WTC11 (cell line): ENCODE results near the gene KLF2. TPM values are rescaled to one million over a fixed set of nuclear protein-coding genes. Genes with fewer than 3 reads are reported as not detected.
A peak's percentile ranks its signal among the peaks of the same experiment; 100 is the strongest.

Experiments
- ATAC-seq: fragments of 200-7000 bp; cut with Tn5 transposase; 2 replicates; pipeline ENCODE4 v1.10.0; 2021; ENCODE audit warnings: mild to moderate bottlenecking, moderate library complexity
- CTCF ChIA-PET: fragments of 300-600 bp; sonication (Branson Sonifier 250); formaldehyde crosslinking; loops from one replicate; lab custom pipeline; 2021; ENCODE audit warnings: antibody characterized with exemption; lab: Charles Lee
- POLR2A ChIA-PET: fragments of 350-600 bp; sonication (Branson Sonifier 250); formaldehyde crosslinking; loops from one replicate; lab custom pipeline; 2021; ENCODE audit warnings: antibody characterized with exemption; lab: Charles Lee
- DNase-seq: peaks from one replicate; pipeline ENCODE4 v3.0.0; 2021; ENCODE audit warnings: low spot score
- H3K27ac Mint-ChIP-seq: 2 replicates; pipeline ENCODE4 v1.8.0; 2021; ENCODE audit warnings: mixed read lengths
- H3K27me3 Mint-ChIP-seq: 2 replicates; pipeline ENCODE4 v1.8.0; 2021; ENCODE audit warnings: low read depth, mild to moderate bottlenecking, moderate library complexity, mixed read lengths
- H3K36me3 Mint-ChIP-seq: 2 replicates; pipeline ENCODE4 v1.8.0; 2021; ENCODE audit warnings: mixed read lengths
- H3K4me1 Mint-ChIP-seq: 2 replicates; pipeline ENCODE4 v1.8.0; 2022; ENCODE audit warnings: mixed read lengths
- H3K4me3 Mint-ChIP-seq: 2 replicates; pipeline ENCODE4 v1.8.0; 2021; ENCODE audit warnings: mild to moderate bottlenecking, moderate library complexity, mixed read lengths
- H3K9me3 Mint-ChIP-seq: 2 replicates; pipeline ENCODE4 v1.8.0; 2021; ENCODE audit warnings: mixed read lengths
- CDX4 ChIP-seq: fragments of 250-450 bp; sonication (Bioruptor Pico); IDR thresholded peaks from 2 replicates; pipeline ENCODE4 v1.9.0; 2021; ENCODE audit warnings: moderate library complexity, mild to moderate bottlenecking, inconsistent platforms, borderline replicate concordance
- E2F5 ChIP-seq: sonication (generic); formaldehyde crosslinking; IDR thresholded peaks from 2 replicates; pipeline ENCODE4 v1.8.1; 2022; ENCODE audit warnings: mild to moderate bottlenecking, moderate library complexity, missing genetic modification reagents
- ELF4 ChIP-seq: sonication (generic); formaldehyde crosslinking; IDR thresholded peaks from 2 replicates; pipeline ENCODE4 v1.8.1; 2022; ENCODE audit warnings: low read depth, mild to moderate bottlenecking, moderate library complexity, missing genetic modification reagents
- HMGA2 ChIP-seq: fragments of 250-450 bp; sonication (Bioruptor Pico); IDR thresholded peaks from 2 replicates; pipeline ENCODE4 v1.4.0; 2021; ENCODE audit warnings: mild to moderate bottlenecking, moderate library complexity
- HMGXB4 ChIP-seq: sonication (generic); formaldehyde crosslinking; IDR thresholded peaks from 2 replicates; pipeline ENCODE4 v1.8.1; 2023; ENCODE audit warnings: mild to moderate bottlenecking, moderate library complexity, missing genetic modification reagents
- JUN ChIP-seq: sonication (generic); formaldehyde crosslinking; IDR thresholded peaks from 2 replicates; pipeline ENCODE4 v1.8.0; 2023; ENCODE audit warnings: mild to moderate bottlenecking, missing genetic modification reagents
- NR2C2 ChIP-seq: sonication (generic); formaldehyde crosslinking; IDR thresholded peaks from 2 replicates; pipeline ENCODE4 v1.8.0; 2022; ENCODE audit warnings: mild to moderate bottlenecking, missing genetic modification reagents
- ZNF219 ChIP-seq: sonication (generic); formaldehyde crosslinking; IDR thresholded peaks from 2 replicates; pipeline ENCODE4 v1.8.0; 2023; ENCODE audit warnings: missing genetic modification reagents, mild to moderate bottlenecking, borderline replicate concordance
- ZNF263 ChIP-seq: sonication (generic); formaldehyde crosslinking; IDR thresholded peaks from 2 replicates; pipeline ENCODE4 v1.8.1; 2022; ENCODE audit warnings: low read depth, mild to moderate bottlenecking, moderate library complexity, missing genetic modification reagents
- ZNF396 ChIP-seq: fragments of 250-450 bp; sonication (Bioruptor Pico); IDR thresholded peaks from 2 replicates; pipeline ENCODE4 v1.8.0; 2021; ENCODE audit warnings: mild to moderate bottlenecking, moderate library complexity, borderline replicate concordance
- ZNF423 ChIP-seq: fragments of 250-450 bp; sonication (Bioruptor Pico); IDR thresholded peaks from 2 replicates; pipeline ENCODE4 v2.1.2; 2022; ENCODE audit warnings: mild to moderate bottlenecking, moderate library complexity
- ZNF512 ChIP-seq: sonication (generic); formaldehyde crosslinking; IDR thresholded peaks from 2 replicates; pipeline ENCODE4 v1.8.1; 2022; ENCODE audit warnings: missing genetic modification reagents, borderline replicate concordance
- total RNA-seq: library from RNA; stranded (reverse); gene quantifications from 3 replicates; pipeline ENCODE4 v1.2.3, GENCODE V29; 2021
- TF ChIP-seq, protein P1 (sequence below): fragments of 250-450 bp; sonication (Bioruptor Pico); IDR thresholded peaks from 2 replicates; pipeline ENCODE4 v2.1.2; 2022; ENCODE audit warnings: mild to moderate bottlenecking, moderate library complexity
- TF ChIP-seq, protein P2 (sequence below): fragments of 250-450 bp; sonication (Bioruptor Pico); conservative IDR thresholded peaks from 2 replicates; pipeline ENCODE4 v1.9.0; 2021; ENCODE audit warnings: mild to moderate bottlenecking
- TF ChIP-seq, protein P3 (sequence below): fragments of 250-450 bp; sonication (Bioruptor Pico); IDR thresholded peaks from 2 replicates; pipeline ENCODE4 v1.8.0; 2021; ENCODE audit warnings: mild to moderate bottlenecking
- TF ChIP-seq, protein P4 (sequence below): sonication (generic); formaldehyde crosslinking; conservative IDR thresholded peaks from 2 replicates; pipeline ENCODE4 v1.8.1; 2022; ENCODE audit warnings: mild to moderate bottlenecking, missing genetic modification reagents
- TF ChIP-seq, protein P5 (sequence below): sonication (generic); formaldehyde crosslinking; IDR thresholded peaks from 2 replicates; pipeline ENCODE4 v1.8.0; 2023; ENCODE audit warnings: missing genetic modification reagents, mild to moderate bottlenecking, borderline replicate concordance

The KLF2 gene
- total RNA-seq, 1 experiment from 2014 or later, result 1.1 TPM

- Mint-ChIP-seq H3K4me1 (0 out of 2 replicates have a peak, but pooled peaks cover 5% of the 10 kb centered on the region), H3K27me3 (peaks cover 81% of the 10 kb centered on the region), H3K4me3 (peak overlapping the region; percentile 52), H3K27ac (no peak overlapping the region), H3K36me3 (no peaks in the 10 kb centered on the region), H3K9me3 (peaks cover 3% of the 10 kb centered on the region; the same call in 1 of the 2 replicates)
- DNase-seq (no peak), ATAC-seq (no peak)
- ChIA-PET CTCF (interaction anchor here (0.6 to 1.0 kb wide), 4 partner anchors 36 to 80 kb away, joined by 3 to 6 read pairs (median 3); no protein-coding TSS in a partner anchor), POLR2A (interaction anchor here (1.5 kb wide), 1 partner anchor 12 kb away, joined by 3 read pairs; no protein-coding TSS in a partner anchor)
- no peak for TF ChIP-seq ZNF219 (CRISPR knock-in tag)
Measured at GRCh38 chr19:16327169-16327475, 2.5 kb downstream of the KLF2 start.

DNA sequence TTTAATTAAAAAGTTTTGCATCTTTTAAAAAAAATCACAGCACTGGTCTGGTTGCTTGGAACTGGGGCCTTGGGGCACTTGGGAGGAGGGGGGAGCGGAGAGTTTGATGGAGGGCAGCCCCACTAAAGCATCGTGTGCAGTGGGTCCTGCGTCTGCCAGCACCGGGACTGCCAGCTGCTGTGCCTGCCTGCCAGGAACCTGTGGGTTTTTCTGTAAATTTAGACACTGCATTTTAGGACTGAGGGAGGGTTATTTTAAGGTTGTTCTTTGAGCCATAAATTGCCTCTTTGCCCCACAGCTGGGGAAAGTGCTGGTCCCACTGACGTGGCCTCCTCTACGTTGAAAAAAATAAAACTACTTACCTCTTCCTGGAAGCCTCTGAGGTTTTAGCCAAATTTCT lies 2.9 kb downstream of the KLF2 start:
- Mint-ChIP-seq H3K27ac (no peak overlapping the region), H3K9me3 (peaks cover 3% of the 10 kb centered on the region; the same call in 1 of the 2 replicates), H3K4me1 (0 out of 2 replicates have a peak, but pooled peaks cover 5% of the 10 kb centered on the region), H3K27me3 (peaks cover 77% of the 10 kb centered on the region), H3K4me3 (peak overlapping the region; percentile 52; the same call in 1 of the 2 replicates), H3K36me3 (no peaks in the 10 kb centered on the region)
- DNase-seq (no peak), ATAC-seq (no peak)
- POLR2A ChIA-PET, result interaction anchor here (1.5 kb wide), 1 partner anchor 12 kb away, joined by 3 read pairs; no protein-coding TSS in a partner anchor
- CTCF ChIA-PET, result interaction anchor here (0.7 to 1.5 kb wide), 2 partner anchors 49 to 56 kb away, joined by 3 to 5 read pairs; no protein-coding TSS in a partner anchor
- TF ChIP-seq, protein P1, sequence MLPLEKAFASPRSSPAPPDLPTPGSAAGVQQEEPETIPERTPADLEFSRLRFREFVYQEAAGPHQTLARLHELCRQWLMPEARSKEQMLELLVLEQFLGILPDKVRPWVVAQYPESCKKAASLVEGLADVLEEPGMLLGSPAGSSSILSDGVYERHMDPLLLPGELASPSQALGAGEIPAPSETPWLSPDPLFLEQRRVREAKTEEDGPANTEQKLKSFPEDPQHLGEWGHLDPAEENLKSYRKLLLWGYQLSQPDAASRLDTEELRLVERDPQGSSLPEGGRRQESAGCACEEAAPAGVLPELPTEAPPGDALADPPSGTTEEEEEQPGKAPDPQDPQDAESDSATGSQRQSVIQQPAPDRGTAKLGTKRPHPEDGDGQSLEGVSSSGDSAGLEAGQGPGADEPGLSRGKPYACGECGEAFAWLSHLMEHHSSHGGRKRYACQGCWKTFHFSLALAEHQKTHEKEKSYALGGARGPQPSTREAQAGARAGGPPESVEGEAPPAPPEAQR (CRISPR knock-in tag), result no peak
- TF ChIP-seq ZNF423 (CRISPR knock-in tag) (no peak), ELF4 (CRISPR knock-in tag) (no peak), ZNF396 (CRISPR knock-in tag) (no peak), ZNF263 (no peak), ZNF512 (CRISPR knock-in tag) (no peak), NR2C2 (CRISPR knock-in tag) (no peak), HMGXB4 (CRISPR knock-in tag) (no peak), HMGA2 (CRISPR knock-in tag) (no peak), CDX4 (no peak), JUN (CRISPR knock-in tag) (no peak), E2F5 (no peak)
- TF ChIP-seq, protein P2, sequence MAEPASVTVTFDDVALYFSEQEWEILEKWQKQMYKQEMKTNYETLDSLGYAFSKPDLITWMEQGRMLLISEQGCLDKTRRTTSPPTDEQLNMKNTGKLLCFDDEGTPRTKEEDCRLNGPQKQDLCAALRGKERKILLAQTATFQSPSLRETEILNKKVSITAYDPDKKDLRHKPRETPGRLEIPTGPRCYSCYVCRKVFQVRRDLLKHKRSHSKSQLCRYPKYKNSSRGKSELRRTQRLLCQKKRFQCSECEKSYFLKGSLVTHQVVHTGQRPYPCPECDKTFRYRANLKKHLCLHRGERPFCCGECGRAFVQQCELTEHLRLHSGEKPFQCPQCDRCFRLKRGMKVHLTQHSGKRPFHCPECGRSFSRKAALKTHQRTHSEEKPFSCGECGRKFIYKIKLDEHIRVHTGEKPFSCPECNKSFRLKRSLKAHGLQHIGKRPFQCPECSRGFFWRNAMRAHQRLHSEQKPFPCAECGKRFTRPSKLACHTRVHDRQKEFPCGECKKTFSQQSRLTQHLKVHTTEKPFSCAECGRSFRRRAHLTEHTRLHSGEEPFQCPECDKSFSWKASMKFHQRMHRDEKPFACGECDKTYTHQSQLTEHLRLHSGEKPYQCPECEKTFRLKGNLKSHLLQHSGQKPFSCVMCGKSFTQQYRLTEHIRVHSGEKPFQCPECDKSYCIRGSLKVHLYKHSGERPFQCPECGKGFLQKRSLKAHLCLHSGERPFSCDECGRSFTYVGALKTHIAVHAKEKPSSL (CRISPR knock-in tag), result no peak
- TF ChIP-seq, protein P3, sequence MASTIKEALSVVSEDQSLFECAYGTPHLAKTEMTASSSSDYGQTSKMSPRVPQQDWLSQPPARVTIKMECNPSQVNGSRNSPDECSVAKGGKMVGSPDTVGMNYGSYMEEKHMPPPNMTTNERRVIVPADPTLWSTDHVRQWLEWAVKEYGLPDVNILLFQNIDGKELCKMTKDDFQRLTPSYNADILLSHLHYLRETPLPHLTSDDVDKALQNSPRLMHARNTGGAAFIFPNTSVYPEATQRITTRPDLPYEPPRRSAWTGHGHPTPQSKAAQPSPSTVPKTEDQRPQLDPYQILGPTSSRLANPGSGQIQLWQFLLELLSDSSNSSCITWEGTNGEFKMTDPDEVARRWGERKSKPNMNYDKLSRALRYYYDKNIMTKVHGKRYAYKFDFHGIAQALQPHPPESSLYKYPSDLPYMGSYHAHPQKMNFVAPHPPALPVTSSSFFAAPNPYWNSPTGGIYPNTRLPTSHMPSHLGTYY (CRISPR knock-in tag), result no peak
- TF ChIP-seq, protein P4, sequence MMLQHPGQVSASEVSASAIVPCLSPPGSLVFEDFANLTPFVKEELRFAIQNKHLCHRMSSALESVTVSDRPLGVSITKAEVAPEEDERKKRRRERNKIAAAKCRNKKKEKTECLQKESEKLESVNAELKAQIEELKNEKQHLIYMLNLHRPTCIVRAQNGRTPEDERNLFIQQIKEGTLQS (CRISPR knock-in tag), result no peak
- TF ChIP-seq, protein P5, sequence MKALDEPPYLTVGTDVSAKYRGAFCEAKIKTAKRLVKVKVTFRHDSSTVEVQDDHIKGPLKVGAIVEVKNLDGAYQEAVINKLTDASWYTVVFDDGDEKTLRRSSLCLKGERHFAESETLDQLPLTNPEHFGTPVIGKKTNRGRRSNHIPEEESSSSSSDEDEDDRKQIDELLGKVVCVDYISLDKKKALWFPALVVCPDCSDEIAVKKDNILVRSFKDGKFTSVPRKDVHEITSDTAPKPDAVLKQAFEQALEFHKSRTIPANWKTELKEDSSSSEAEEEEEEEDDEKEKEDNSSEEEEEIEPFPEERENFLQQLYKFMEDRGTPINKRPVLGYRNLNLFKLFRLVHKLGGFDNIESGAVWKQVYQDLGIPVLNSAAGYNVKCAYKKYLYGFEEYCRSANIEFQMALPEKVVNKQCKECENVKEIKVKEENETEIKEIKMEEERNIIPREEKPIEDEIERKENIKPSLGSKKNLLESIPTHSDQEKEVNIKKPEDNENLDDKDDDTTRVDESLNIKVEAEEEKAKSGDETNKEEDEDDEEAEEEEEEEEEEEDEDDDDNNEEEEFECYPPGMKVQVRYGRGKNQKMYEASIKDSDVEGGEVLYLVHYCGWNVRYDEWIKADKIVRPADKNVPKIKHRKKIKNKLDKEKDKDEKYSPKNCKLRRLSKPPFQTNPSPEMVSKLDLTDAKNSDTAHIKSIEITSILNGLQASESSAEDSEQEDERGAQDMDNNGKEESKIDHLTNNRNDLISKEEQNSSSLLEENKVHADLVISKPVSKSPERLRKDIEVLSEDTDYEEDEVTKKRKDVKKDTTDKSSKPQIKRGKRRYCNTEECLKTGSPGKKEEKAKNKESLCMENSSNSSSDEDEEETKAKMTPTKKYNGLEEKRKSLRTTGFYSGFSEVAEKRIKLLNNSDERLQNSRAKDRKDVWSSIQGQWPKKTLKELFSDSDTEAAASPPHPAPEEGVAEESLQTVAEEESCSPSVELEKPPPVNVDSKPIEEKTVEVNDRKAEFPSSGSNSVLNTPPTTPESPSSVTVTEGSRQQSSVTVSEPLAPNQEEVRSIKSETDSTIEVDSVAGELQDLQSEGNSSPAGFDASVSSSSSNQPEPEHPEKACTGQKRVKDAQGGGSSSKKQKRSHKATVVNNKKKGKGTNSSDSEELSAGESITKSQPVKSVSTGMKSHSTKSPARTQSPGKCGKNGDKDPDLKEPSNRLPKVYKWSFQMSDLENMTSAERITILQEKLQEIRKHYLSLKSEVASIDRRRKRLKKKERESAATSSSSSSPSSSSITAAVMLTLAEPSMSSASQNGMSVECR (CRISPR knock-in tag), result no peak
